NCI-H748 (cell line): ENCODE data around the gene CASP1.

Source experiments
- DNase-seq: peaks from one replicate; lab custom pipeline; 2025; ENCODE audit not compliant: unreplicated experiment; lab: John Stamatoyannopoulos, UW

The CASP1 gene

DNA sequence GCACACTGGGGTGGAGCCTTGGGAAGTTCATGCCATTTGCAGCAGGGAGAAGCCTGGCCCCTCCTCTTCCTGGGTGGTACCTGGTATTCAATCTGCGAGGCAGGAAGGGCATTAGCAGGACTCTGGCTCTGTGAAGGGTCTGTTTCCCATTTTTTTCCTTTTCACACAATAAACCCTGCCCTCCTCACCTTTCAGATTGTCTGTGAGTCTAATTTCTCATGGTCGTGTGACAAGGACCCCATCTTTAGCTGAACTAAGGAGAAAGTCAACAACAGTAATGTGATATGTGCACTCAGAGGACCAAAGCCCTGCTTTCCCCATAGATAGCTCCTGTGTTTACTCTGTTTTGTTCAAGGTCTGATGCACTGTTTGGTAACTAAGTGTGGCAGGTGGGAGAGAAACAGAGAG is 39.9 kb downstream of the CASP1 start:
- DNase-seq: peak; percentile 97

GRCh38 chr11:104992781-104993180 is 42.2 kb downstream of the CASP1 start:
- DNase-seq: no peak

- DNase-seq: no peak
Observed at GRCh38 chr11:104991994-104992393, 43.0 kb downstream of the CASP1 start.

DNA sequence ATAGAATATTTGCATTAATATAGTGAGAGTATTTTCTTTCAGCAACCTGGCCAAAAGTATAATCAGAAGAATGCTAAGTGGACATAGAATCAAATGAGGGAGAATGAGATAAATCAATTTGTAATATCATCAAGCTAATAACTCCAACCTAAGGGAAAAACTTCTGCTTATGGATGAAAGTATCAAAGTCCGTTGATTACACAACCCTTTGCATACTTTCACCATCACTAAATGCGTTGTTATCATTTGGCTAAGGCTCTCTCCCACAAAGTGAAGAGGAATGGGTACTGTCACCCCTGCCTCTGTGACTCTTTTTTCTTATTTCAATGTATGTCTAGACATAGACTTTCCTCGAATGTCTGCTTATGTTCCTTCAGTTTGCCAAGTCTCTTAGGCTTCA is 50.1 kb downstream of the CASP1 start:
- DNase-seq: no peak

- DNase-seq: no peak
Observed at GRCh38 chr11:104979839-104980238, 55.1 kb downstream of the CASP1 start.
